ENCODE measurements around the gene DLK2. TPM values are rescaled to one million over a fixed set of nuclear protein-coding genes. Genes with fewer than 3 reads are reported as not detected.
A peak's percentile ranks its signal among the peaks of the same experiment; 100 is the strongest.

Gene DLK2
- total RNA-seq, 1 experiment from 2014 or later = 0.81 TPM

DNA sequence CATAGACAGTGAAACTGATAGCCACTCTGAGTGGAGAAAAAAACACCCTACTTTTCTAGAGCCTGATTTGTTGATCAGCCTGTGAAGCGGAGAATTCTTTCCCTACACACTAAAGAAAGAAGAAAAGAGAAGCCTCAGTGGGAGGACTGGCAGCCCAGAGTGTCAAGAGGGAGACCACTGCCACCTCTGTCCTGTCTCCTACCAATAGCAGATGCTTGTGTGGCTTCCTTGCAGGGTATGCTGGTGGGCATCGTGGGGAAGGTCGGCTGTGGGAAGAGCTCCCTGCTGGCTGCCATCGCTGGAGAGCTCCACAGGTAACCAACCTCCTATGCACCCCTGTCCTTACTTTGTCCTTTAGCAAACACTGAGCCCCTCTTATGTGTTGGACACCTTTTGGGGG, 17.6 kb downstream of the DLK2 start:
- Mint-ChIP-seq H3K4me1 (no peaks in the 10 kb centered on the region), H3K4me3 (no peak overlapping the region), H3K9me3 (no peaks in the 10 kb centered on the region), H3K27ac (no peak overlapping the region), H3K27me3 (ENCODE audit: low read depth) (no peaks in the 10 kb centered on the region), H3K36me3 (peaks cover 2% of the 10 kb centered on the region; the same call in 1 of the 2 replicates)
- ATAC-seq (no peak), DNase-seq (ENCODE audit: low spot score) (no peak)
- ChIA-PET CTCF (interaction anchor here (0.6 kb wide), 3 partner anchors 20 to 526 kb away, joined by 3 read pairs; no protein-coding TSS in a partner anchor), POLR2A (interaction anchor here (1.6 kb wide), 1 partner anchor 69 kb away, joined by 4 read pairs; the partner anchor contains the start of gene ZNF318)
- TF ChIP-seq, protein P1, sequence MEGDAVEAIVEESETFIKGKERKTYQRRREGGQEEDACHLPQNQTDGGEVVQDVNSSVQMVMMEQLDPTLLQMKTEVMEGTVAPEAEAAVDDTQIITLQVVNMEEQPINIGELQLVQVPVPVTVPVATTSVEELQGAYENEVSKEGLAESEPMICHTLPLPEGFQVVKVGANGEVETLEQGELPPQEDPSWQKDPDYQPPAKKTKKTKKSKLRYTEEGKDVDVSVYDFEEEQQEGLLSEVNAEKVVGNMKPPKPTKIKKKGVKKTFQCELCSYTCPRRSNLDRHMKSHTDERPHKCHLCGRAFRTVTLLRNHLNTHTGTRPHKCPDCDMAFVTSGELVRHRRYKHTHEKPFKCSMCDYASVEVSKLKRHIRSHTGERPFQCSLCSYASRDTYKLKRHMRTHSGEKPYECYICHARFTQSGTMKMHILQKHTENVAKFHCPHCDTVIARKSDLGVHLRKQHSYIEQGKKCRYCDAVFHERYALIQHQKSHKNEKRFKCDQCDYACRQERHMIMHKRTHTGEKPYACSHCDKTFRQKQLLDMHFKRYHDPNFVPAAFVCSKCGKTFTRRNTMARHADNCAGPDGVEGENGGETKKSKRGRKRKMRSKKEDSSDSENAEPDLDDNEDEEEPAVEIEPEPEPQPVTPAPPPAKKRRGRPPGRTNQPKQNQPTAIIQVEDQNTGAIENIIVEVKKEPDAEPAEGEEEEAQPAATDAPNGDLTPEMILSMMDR (IDR thresholded peaks at IDR 0.05) = no peak
- TF ChIP-seq, protein P2, sequence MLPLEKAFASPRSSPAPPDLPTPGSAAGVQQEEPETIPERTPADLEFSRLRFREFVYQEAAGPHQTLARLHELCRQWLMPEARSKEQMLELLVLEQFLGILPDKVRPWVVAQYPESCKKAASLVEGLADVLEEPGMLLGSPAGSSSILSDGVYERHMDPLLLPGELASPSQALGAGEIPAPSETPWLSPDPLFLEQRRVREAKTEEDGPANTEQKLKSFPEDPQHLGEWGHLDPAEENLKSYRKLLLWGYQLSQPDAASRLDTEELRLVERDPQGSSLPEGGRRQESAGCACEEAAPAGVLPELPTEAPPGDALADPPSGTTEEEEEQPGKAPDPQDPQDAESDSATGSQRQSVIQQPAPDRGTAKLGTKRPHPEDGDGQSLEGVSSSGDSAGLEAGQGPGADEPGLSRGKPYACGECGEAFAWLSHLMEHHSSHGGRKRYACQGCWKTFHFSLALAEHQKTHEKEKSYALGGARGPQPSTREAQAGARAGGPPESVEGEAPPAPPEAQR (CRISPR knock-in tag; IDR thresholded peaks at IDR 0.05) = no peak
- TF ChIP-seq SMAD3 (CRISPR knock-in tag; IDR thresholded peaks at IDR 0.05; ENCODE audit: borderline replicate concordance) (no peak), TCF7 (CRISPR knock-in tag; IDR thresholded peaks at IDR 0.05; ENCODE audit: low read depth) (no peak)

GRCh38 chr6:43436577-43437282, 18.6 kb downstream of the DLK2 start:
- Mint-ChIP-seq H3K27me3 (ENCODE audit: low read depth) (no peaks in the 10 kb centered on the region), H3K4me1 (no peaks in the 10 kb centered on the region), H3K36me3 (peaks cover 2% of the 10 kb centered on the region; the same call in 1 of the 2 replicates), H3K9me3 (no peaks in the 10 kb centered on the region), H3K27ac (no peak overlapping the region), H3K4me3 (no peak overlapping the region)
- ChIA-PET POLR2A (interaction anchor here (1.6 kb wide), 1 partner anchor 68 kb away, joined by 4 read pairs; the partner anchor contains the start of gene ZNF318), CTCF (interaction anchor here (1.1 kb wide), 1 partner anchor 60 kb away, joined by 3 read pairs; no protein-coding TSS in a partner anchor)
- TF ChIP-seq GABPB1 (CRISPR knock-in tag; IDR thresholded peaks at IDR 0.05) = peak; percentile 41; the same call in 1 of the 2 replicates
- TF ChIP-seq MXD4 (CRISPR knock-in tag; IDR thresholded peaks at IDR 0.05; ENCODE audit: borderline replicate concordance) = no peak
- DNase-seq (ENCODE audit: low spot score) = no peak
- ATAC-seq = no peak

DNA sequence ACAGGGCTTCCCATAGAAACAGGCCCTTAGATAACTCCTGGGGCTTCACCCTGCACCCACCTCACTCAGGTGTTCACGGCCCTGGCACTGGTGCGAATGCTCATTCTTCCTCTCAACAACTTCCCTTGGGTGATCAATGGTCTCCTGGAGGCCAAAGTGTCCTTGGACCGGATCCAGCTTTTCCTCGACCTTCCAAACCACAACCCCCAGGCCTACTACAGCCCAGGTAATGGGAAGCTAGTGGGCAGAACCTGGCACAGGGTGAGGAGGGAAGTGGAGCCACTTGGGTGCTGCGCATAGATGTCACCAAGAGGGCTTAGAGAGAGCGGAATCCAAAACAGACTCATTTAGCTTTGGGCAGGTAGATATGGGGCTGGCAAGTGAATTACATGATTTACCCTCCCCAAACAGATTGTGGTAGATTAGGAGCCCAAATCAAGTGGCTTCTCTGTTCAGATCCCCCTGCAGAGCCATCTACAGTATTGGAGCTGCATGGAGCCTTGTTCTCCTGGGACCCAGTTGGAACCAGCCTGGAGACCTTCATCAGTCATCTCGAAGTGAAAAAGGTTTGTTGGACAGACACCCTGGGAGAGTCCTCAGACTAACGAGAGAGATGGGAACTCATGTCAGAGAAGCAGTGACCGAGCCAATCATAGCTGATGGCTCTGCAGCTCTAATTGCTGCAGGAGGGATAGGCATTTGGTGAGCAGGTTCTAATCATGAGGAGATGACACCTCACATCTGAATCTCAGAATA, 19.5 kb downstream of the DLK2 start:
- no peak overlapping the region for H3K27ac Mint-ChIP-seq
- ATAC-seq = no peak
- H3K27me3 Mint-ChIP-seq (ENCODE audit: low read depth) = no peaks in the 10 kb centered on the region
- ChIA-PET CTCF (interaction anchor here (1.1 kb wide), 1 partner anchor 60 kb away, joined by 3 read pairs; no protein-coding TSS in a partner anchor), POLR2A (no interaction called here)
- no peak overlapping the region for H3K4me3 Mint-ChIP-seq
- DNase-seq (ENCODE audit: low spot score) = no peak
- H3K36me3 Mint-ChIP-seq = peaks cover 2% of the 10 kb centered on the region; the same call in 1 of the 2 replicates
- no peaks in the 10 kb centered on the region for H3K4me1 Mint-ChIP-seq
- no peaks in the 10 kb centered on the region for H3K9me3 Mint-ChIP-seq
- no peak for TF ChIP-seq JAZF1 (CRISPR knock-in tag; IDR thresholded peaks at IDR 0.05)
- TF ChIP-seq E2F4 (CRISPR knock-in tag; IDR thresholded peaks at IDR 0.05; ENCODE audit: borderline replicate concordance, low read depth) = no peak
- no peak for TF ChIP-seq NR3C1 (CRISPR knock-in tag; conservative IDR thresholded peaks at IDR 0.05; ENCODE audit: low read depth)
- no peak for TF ChIP-seq TEAD4 (CRISPR knock-in tag; IDR thresholded peaks at IDR 0.05)
- TF ChIP-seq ZNF671 (CRISPR knock-in tag; IDR thresholded peaks at IDR 0.05) = no peak
- no peak for TF ChIP-seq ZNF425 (CRISPR knock-in tag; conservative IDR thresholded peaks at IDR 0.05)
- no peak for TF ChIP-seq EMX1 (CRISPR knock-in tag; IDR thresholded peaks at IDR 0.05)
- TF ChIP-seq FOXP1 (CRISPR knock-in tag; IDR thresholded peaks at IDR 0.05; ENCODE audit: borderline replicate concordance) = no peak
- no peak for TF ChIP-seq ZMAT4 (CRISPR knock-in tag; IDR thresholded peaks at IDR 0.05)
- TF ChIP-seq, protein P3, sequence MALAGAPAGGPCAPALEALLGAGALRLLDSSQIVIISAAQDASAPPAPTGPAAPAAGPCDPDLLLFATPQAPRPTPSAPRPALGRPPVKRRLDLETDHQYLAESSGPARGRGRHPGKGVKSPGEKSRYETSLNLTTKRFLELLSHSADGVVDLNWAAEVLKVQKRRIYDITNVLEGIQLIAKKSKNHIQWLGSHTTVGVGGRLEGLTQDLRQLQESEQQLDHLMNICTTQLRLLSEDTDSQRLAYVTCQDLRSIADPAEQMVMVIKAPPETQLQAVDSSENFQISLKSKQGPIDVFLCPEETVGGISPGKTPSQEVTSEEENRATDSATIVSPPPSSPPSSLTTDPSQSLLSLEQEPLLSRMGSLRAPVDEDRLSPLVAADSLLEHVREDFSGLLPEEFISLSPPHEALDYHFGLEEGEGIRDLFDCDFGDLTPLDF (CRISPR knock-in tag; IDR thresholded peaks at IDR 0.05) = no peak
- TF ChIP-seq CREM (CRISPR knock-in tag; IDR thresholded peaks at IDR 0.05) = no peak

All from WTC11 (cell line).